T-helper 1 cell treated with Interleukin-12 subunit alpha and Interleukin-12 subunit beta and Interleukin-4 antibody, amounts not matched to agents 30 ng/mL and 1 ng/mL, for 36 hours (primary cell): Measurements from ENCODE around the gene FAM187B. TPM values are rescaled to one million over a fixed set of nuclear protein-coding genes. Genes with fewer than 3 reads are reported as not detected.

Source experiments
- intact Hi-C: fragments of 100-400 bp; cut with micrococcal nuclease; formaldehyde crosslinking; loops from one replicate; pipeline ENCODE4 v1.15.1; 2024
- total RNA-seq: library from RNA; stranded (reverse); gene quantifications from 2 replicates; pipeline ENCODE4 v1.2.3, GENCODE V29; 2022

FAM187B gene
- total RNA-seq, 1 donor from 2014 or later = not detected

- intact Hi-C loops = loop anchor here (5.0 kb wide), 1 partner anchor 72 kb away; no protein-coding TSS in a partner anchor
Measured at GRCh38 chr19:35264268-35265125, 36.0 kb upstream of the FAM187B start.

- intact Hi-C loops = no loop called here
Measured at GRCh38 chr19:35262101-35262761, 33.7 kb upstream of the FAM187B start.

GRCh38 chr19:35261356-35262100 is 33.0 kb upstream of the FAM187B start:
- intact Hi-C loops = no loop called here

- intact Hi-C loops = no loop called here
Measured at GRCh38 chr19:35260694-35261304, 32.3 kb upstream of the FAM187B start.

GRCh38 chr19:35257113-35257461 is 28.5 kb upstream of the FAM187B start:
- intact Hi-C loops = no loop called here

- intact Hi-C loops = no loop called here
Measured at GRCh38 chr19:35256566-35256965, 28.0 kb upstream of the FAM187B start.

GRCh38 chr19:35254341-35255297 is 26.1 kb upstream of the FAM187B start:
- intact Hi-C loops = no loop called here

GRCh38 chr19:35253316-35254286 is 25.1 kb upstream of the FAM187B start:
- intact Hi-C loops = no loop called here

- intact Hi-C loops = no loop called here
Measured at GRCh38 chr19:35251456-35251855, 22.9 kb upstream of the FAM187B start.

GRCh38 chr19:35249848-35250711 is 21.5 kb upstream of the FAM187B start:
- intact Hi-C loops = loop anchor here (2.0 to 5.0 kb wide), 2 partner anchors 38 to 109 kb away; no protein-coding TSS in a partner anchor

- intact Hi-C loops = loop anchor here (2.0 to 5.0 kb wide), 2 partner anchors 37 to 108 kb away; no protein-coding TSS in a partner anchor
Measured at GRCh38 chr19:35249146-35249847, 20.8 kb upstream of the FAM187B start.

- intact Hi-C loops = loop anchor here (2.0 to 5.0 kb wide), 2 partner anchors 36 to 108 kb away; no protein-coding TSS in a partner anchor
Measured at GRCh38 chr19:35248310-35249145, 20.0 kb upstream of the FAM187B start, which contains the start of gene LSR. Gene LSR (plus strand): TSS chr19:35249002. CDS start chr19:35249023, 21 bp downstream.

- intact Hi-C loops = loop anchor here (2.0 to 5.0 kb wide), 2 partner anchors 35 to 107 kb away; no protein-coding TSS in a partner anchor
Measured at GRCh38 chr19:35247526-35248309, 19.2 kb upstream of the FAM187B start.

GRCh38 chr19:35246466-35247092 is 18.0 kb upstream of the FAM187B start:
- intact Hi-C loops = loop anchor here (5.0 kb wide), 1 partner anchor 34 kb away; no protein-coding TSS in a partner anchor

- intact Hi-C loops = no loop called here
Measured at GRCh38 chr19:35241417-35241816, 12.9 kb upstream of the FAM187B start.
